ENCODE measurements around the gene KCNJ14.

KCNJ14 gene

DNA sequence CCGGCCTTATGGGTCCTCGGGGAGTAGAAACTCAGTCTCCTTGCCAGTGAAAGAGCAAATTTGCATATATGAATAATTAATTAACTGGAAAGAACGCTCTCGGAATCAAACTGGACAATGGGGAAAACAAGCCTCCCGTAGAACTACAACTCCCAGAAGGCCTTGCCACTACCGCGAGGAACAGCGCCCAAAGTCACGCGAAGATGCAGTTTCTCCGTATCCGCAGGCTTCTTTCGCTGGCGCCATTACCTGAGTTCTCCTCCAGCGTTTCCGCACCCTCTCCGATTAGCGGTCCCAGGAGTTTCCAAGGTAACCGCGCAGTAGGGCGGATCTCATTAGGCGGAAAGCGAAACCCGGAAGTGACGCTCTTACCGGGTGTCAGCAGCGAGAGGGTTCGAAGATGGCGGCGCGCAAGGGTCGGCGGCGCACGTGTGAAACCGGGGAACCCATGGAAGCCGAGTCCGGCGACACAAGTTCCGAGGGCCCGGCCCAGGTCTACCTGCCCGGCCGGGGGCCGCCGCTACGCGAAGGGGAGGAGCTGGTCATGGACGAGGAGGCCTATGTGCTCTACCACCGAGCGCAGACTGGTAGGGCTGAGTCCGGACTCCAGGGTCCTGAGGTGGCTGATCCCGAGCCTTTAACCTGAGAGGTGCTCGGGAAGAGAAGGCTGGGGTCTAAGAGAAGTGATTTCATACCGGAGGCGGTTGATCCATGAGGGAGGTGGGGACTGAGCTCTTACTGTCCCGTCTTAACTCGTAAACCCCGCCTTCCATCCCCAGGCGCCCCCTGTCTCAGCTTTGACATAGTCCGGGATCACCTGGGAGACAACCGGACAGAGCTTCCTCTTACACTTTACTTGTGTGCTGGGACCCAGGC, 9.5 kb upstream of the KCNJ14 start, which contains the start of gene GRWD1:
GRWD1 (plus strand) TSS at position 378 of the 876 bp plus-strand sequence; CDS start at position 401, 23 bp downstream.
- DNase-seq (ENCODE audit: low read depth), result peak; percentile 96

DNA sequence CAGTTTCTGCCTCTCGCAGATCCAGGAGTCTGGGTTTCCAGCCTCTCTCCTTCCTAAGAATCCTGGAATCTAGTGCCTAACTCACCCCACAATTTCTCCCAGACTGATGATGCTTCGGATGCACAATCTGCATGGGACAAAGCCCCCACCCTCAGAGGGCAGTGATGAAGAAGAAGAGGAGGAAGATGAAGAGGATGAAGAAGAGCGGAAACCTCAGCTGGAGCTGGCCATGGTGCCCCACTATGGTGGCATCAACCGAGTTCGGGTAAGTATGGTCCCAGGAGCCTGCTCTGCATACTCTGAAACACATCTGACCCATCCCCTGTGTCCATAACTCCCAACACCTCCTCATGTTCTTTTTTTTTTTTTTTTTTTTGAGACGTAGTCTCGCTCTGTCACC, 8.8 kb upstream of the KCNJ14 start:
- DNase-seq (ENCODE audit: low read depth), result no peak

DNA sequence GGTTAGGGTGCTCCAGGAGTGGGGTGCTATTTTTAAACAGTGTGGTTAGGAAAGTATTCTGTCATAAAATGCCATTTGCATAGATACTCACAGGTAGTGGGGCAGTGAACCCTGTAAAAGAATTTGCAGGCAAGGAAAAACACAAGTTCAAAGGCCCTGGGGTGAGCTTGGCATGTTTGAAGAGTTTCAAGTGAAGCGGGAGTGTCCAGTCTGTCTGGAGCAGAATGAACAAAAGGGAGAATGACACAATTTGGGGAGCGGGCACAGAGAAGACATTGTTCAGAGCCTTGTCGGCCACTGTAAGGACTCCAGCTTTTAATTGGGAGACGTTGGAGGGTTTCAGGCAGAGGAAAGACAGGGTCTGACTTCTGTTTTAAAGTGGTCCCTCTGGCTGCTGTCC, 6.8 kb upstream of the KCNJ14 start:
- no peak for DNase-seq (ENCODE audit: low read depth)

DNA sequence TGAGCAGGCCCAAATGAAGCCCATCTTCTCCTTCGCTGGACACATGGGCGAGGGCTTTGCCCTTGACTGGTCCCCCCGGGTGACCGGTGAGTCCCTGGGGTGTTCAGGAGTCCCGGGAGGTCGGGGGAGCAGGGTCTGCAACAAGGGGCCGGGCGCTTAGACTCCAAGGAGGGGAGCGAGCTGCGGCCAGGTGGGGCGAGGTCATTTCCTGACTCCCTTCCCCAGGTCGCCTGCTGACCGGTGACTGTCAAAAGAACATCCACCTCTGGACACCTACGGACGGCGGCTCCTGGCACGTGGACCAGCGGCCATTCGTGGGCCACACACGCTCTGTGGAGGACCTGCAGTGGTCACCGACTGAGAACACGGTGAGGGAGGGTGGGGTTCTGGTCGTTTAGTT, 4.9 kb upstream of the KCNJ14 start:
- DNase-seq (ENCODE audit: low read depth), result no peak

DNA sequence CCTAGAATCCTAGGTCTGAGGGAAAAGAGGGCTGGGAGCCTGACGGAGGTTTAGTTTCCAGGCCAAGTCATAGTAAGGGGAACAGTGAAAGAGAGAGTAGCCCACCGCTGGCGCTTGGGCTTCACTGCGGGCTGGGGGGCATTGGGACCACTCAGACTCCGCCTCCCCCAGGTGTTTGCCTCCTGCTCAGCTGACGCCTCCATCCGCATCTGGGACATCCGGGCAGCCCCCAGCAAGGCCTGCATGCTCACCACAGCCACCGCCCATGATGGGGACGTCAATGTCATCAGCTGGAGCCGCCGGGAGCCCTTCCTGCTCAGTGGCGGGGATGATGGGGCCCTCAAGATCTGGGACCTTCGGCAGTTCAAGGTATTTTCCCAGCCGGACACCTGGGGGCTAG, 4.5 kb upstream of the KCNJ14 start:
- DNase-seq (ENCODE audit: low read depth), result no peak

DNA sequence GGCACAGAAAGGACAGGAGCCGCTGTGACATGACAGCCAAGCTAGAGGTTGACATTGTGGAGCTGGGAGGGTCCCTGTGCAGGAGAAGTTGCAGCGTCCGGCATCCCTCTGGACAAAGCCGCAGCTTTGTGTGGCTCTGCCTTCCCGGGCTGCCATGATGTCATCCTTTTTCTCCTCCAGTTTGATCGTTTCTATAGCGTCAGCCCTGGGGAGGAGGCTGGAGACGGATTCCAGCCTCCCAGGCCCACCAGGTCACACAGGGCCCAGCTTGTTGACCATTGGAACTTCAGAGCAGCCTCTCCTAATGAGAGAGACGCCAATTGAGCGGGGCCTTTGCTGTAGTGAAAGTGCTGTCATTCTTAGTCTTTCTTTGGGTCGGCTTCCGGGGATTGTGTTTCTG, 3.8 kb upstream of the KCNJ14 start:
- DNase-seq (ENCODE audit: low read depth), result no peak

DNA sequence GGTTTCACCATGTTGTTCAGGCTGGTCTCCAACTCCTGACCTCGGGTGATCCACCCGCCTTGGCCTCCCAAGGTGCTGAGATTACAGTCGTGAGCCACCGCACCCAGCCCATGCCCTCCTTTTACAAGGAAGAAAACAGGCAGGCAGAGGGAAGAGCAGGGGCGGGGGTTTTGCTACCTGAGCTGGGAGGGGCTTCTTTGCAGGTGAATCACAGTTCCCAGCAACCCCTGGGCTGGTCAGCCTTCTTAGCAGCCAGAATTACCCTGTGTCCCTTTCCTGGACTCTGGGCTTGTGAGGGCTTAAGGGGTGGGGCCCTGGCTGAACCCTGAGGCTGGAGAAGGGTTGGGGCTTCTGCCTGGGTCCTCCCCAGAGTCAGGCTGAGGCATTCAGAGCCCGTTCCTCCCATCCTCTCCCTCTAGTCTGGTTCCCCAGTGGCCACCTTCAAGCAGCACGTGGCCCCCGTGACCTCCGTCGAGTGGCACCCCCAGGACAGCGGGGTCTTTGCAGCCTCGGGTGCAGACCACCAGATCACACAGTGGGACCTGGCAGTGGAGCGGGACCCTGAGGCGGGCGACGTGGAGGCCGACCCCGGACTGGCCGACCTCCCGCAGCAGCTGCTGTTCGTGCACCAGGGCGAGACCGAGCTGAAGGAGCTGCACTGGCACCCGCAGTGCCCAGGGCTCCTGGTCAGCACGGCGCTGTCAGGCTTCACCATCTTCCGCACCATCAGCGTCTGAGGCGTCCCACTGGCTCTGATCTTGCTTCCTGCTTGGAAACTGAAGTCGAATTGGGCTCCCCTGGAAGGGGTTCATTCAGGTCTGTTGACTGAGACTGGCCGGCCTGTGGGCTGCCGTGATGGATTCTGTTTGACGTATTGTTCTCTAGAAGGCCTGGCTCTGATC, 2.8 kb upstream of the KCNJ14 start:
- DNase-seq (ENCODE audit: low read depth), result no peak

DNA sequence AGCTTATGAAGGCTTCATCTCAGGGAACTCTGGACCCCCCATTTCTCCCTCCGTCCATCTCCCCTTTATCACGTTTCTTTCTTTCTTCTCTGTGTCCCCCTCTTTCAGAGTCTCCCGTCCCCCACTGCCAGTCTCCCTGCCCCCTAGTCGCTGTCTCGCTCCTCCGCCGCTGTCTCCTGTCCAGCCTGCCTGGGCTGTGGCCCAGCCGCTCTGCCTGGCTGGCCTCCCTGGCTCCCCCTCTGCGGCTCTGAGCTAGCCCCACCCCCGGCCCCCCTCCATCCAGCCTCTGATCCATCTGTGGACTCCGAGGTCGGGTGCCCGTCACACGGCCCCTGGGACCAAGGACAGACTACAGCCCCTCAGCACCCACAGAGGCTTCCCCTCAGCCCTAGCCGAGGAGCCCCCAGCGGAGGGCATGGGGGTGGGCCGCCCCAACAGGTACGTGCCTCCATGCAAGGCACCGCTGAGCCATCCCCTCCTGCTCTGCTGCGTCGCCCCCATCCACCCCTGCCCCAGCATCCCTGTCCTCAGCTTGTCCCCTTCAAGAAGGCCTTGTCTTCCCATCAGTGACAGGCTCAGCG, 1.1 kb upstream of the KCNJ14 start:
- no peak for DNase-seq (ENCODE audit: low read depth)

DNA sequence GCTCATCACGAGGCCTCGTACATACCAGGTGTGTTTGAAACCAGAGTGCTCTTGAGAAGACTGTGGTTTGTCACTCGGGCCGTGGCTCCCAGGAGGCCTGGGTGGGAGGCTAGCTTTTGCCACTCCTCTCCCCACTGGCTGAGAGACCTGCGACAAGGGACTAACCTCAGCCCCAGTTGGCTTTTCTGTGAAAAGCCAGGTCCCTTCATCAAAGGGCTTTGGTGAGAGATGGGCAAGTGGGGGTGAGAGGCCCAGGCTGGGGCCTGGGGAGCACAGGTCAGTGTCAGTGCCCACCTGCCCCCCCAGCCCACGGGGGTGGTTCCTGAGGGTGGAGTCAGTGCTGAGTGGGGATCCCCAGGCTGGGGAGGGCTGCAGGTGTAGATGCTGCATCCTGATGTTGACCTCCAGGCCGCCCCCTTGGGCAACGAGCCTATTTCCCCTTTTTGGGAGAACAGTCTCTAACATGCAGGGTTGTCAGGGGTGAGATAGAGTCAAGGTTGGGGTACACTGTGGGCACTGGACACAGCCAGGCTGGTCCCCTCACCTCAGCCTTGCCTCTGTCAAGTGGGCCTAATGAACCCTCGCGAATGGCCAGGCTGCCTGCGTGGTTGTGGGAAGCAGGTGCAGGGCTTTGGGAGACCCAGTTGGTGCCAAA, 661 bp downstream of the KCNJ14 start:
- no peak for DNase-seq (ENCODE audit: low read depth)

DNA sequence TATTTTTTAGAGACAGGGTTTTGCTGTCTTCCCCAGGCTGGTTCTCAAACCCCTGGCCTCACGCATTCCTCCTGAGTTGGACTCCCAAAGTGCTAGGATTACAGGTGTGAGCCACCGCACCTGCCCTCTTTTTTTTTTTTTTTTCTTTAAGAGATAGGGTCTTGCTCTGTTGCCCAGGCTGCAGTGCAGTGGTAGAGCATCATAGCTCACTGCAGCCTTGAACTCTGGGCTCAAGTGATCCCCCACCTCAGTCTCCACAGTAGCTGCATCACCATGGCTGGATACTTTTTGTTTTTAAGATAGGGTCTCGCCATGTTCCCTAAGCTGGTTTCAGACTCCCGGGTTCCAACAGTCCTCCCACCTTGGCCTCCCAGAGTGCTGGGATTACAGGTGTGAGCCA, 1.5 kb downstream of the KCNJ14 start:
- no peak for DNase-seq (ENCODE audit: low read depth)

DNA sequence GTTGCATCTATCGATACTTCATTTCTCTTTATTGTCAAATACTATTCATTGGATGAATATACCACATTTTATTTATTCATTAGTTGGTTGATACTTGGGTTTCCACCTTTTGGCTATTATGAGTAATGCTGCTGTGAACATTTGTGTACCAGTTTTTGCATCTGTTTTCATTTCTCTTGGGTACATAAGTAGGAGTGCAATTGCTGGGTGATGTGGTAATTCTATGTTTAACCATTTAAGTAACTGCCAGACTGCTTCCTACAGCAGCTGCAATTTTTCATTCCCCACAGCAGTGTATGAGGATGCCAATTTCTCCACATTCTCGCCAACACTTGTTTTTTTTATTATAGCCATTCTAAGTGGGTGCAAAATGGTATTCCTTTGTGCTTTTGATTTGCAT, 2.6 kb downstream of the KCNJ14 start:
- peak; percentile 71 for DNase-seq (ENCODE audit: low read depth)

DNA sequence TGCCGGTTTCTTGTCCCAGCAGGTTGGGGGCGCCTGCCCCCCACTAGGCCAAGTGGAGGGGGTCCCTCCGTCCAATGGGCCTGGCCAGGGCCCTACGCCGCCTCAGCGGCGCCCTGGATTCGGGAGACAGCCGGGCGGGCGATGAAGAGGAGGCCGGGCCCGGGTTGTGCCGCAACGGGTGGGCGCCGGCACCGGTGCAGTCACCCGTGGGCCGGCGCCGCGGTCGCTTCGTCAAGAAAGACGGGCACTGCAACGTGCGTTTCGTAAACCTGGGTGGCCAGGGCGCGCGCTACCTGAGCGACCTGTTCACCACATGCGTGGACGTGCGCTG, 6.2 kb downstream of the KCNJ14 start:
- no peak for DNase-seq (ENCODE audit: low read depth)

DNA sequence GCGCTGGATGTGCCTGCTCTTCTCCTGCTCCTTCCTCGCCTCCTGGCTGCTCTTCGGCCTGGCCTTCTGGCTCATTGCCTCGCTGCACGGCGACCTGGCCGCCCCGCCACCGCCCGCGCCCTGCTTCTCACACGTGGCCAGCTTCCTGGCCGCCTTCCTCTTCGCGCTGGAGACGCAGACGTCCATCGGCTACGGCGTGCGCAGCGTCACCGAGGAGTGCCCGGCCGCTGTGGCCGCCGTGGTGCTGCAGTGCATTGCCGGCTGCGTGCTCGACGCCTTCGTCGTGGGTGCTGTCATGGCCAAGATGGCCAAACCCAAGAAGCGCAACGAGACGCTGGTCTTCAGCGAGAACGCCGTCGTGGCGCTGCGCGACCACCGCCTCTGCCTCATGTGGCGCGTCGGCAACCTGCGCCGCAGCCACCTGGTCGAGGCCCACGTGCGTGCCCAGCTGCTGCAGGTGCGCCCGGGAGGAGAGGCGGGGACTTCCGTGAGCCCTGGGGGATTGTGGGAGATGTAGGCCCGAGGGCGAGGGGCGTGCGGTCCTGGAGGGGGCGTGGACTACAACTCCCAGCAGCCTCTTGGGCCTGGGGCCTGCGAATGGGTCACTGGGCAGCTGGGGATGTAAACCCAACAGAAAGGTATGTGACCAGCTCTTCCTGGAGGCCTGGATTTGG, 6.7 kb downstream of the KCNJ14 start:
- DNase-seq (ENCODE audit: low read depth), result peak; percentile 24

DNA sequence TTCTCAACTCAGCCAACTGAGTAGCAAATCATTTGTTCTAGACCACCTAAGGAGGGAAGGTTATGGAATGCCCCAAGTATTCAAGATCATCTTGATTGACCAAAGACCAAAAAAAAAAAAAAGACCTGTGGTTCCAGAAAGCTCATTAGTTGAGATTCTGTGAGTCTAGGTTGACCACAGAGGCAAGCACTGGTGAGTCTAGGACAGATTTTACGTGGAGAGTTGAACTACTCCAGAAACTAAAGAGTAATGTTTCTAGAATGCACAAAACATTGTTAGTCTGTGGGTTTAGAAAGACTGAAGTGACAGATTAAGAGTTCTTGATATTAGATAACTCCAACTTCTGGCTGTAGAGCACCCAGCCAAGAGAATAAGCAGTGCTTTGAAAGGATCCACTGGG, 9.8 kb downstream of the KCNJ14 start:
- no peak for DNase-seq (ENCODE audit: low read depth)

DNA sequence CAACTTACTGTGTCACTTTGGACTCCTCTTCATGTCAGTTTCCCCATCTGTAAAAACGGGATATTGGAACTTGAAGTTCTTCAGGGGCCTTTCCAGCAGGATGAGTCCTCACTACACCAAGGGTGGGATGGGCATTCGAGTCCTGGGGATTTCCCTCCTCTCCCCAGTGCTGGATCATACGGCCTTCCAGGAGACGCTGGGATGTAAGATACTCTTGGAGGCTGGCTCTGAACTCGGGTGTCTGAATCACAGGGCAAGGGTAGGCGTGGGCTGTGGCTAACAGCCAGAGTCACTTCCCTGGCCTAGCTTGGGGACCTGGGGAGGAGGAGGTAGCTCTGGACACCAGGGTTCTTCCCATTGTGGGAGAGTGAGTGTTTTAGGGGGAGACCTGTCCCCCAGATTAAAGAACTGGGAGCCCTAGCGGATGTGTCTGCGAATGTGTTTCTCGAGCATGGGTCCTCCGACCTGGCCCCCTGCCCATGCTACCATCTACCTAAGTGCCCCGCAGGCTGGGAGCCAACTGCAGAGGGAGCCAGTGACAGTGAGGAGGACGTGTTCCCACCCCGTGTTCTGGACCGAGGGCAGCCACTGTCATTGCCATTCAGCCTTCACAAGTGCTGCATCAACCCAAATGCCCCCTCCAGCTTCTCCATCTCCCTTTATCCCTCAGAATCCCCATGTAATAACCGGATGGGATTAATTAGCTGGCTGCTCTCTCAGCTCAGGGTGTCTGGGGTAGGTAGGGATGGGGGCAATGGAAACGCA, 11.4 kb downstream of the KCNJ14 start:
- peak; percentile 55 for DNase-seq (ENCODE audit: low read depth)

DNA sequence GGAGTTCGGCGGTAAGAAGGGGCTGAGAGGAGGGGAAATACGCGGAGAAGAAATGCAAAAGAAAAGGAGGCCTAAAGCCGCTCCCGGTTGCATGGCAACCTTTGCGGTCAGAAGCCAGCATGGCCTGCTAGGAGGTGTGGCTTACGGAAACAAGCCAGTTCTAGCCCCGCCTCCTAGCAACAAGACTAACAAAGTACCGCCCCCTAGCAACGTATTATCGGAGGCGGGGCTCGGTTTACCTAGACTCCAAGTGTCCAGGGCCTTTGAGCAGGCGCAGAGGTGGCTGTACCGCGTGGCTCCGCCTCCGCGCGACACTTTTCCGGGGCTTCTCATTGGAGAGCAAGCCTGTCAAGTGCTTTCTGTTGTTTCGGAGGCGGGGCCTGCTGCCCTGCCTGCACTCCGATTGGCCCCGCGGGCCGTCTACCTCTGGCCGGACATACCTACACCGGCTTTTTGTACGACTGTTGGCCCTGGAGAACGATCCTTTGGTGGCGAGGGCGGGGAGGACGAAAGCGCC, 13.5 kb downstream of the KCNJ14 start:
- DNase-seq (ENCODE audit: low read depth), result peak; percentile 100

DNA sequence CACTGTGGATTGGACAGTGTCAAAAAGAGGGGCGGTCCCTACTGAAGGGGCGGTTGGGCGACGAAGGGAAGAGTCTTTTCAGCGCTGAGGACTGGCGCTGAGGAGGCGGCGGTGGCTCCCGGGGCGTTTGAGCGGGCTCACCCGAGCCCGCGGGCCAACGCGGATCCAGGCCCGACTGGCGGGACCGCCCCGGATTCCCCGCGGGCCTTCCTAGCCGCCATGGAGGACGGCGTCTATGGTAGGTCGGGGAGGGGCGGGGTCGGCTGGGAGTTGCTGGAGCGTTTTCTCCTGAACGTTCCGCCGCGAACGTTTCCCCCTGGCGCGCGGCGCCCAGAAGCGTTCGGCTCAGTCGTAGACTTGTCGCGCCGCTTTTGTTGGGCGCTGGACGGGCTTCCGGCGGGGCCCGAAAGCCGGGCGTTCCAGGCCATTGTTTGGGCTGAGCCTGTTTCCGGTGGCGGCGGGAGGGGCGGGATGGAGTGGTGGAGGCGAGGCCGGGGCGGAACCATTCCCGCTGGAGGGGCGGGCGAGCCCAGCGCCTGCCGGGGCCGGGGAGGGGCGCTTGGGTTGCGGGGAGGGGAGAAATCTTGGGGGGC, 14.0 kb downstream of the KCNJ14 start, which contains the start of gene CYTH2:
CYTH2 (plus strand) TSS at position 81 of the 593 bp plus-strand sequence; CDS start at position 220, 139 bp downstream.
- peak; percentile 69 for DNase-seq (ENCODE audit: low read depth)

DNA sequence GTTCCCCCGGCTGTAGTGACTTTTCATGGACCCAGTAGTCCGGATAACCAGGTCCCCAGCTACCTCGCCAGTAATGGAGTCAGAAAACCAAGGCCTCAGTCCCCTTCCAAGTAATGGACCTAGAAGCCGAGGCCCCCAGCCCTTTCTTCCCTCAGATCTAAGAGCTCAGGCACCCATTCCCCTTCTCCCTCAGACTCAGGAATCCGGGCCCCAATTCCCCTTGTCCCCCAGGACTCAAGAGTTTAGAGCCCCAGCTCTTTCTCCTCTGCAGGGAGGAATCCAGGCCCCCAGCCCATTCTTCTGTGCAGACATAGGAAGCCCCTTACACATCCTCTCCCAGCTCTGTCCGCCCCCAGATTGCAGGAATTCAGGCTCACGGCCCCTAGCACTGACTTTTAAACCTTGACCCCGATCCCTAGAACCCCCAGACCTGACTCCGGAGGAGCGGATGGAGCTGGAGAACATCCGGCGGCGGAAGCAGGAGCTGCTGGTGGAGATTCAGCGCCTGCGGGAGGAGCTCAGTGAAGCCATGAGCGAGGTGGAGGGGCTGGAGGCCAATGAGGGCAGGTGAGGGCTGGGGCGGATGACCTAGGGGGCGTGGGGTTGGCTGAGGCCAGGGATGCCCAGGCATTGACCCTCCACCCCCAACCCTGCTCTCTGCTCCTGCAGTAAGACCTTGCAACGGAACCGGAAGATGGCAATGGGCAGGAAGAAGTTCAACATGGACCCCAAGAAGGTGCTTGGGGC, 14.7 kb downstream of the KCNJ14 start:
- no peak for DNase-seq (ENCODE audit: low read depth)

DNA sequence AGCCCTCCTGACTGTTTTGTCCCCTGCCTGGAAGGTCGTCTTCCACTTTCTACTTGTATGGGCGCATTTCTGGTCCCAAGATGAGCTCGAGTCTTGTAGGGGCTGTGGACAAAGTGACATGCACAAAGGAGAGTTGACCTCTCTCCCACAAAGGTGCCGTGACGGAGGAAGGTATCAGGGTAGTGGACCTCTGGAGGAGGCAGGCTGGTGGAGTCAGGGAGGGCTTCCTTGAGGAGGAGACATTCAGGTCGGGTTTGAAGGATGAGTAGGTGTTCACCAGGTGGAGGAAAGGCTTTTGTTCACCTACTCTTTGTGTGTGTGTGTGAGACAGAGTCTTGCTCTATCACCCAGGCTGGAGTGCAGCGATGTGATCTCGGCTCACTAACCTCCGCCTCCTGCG, 15.5 kb downstream of the KCNJ14 start:
- DNase-seq (ENCODE audit: low read depth), result no peak
